Choroid plexus epithelial cell (primary cell): Measurements from ENCODE around the gene GTPBP1.

Source experiments
- DNase-seq: peaks from one replicate; pipeline ENCODE4 v3.0.0-alpha.2; 2010; ENCODE audit warnings: low read depth
- H3K4me3 ChIP-seq: 2 replicates; pipeline ENCODE4 v1.5.1; 2011; ENCODE audit warnings: low read depth, mild to moderate bottlenecking, control low read depth, low read length, moderate library complexity
- TF ChIP-seq, protein P1 (sequence below): conservative IDR thresholded peaks from 2 replicates; pipeline ENCODE4 v1.5.1; 2011; ENCODE audit warnings: low read depth, mild to moderate bottlenecking, control low read depth, inconsistent platforms, low read length, moderate library complexity

Gene GTPBP1

GRCh38 chr22:38739300-38740055, 33.7 kb downstream of the GTPBP1 start:
- no peak for DNase-seq
- H3K4me3 ChIP-seq, result no peak overlapping the region

DNA sequence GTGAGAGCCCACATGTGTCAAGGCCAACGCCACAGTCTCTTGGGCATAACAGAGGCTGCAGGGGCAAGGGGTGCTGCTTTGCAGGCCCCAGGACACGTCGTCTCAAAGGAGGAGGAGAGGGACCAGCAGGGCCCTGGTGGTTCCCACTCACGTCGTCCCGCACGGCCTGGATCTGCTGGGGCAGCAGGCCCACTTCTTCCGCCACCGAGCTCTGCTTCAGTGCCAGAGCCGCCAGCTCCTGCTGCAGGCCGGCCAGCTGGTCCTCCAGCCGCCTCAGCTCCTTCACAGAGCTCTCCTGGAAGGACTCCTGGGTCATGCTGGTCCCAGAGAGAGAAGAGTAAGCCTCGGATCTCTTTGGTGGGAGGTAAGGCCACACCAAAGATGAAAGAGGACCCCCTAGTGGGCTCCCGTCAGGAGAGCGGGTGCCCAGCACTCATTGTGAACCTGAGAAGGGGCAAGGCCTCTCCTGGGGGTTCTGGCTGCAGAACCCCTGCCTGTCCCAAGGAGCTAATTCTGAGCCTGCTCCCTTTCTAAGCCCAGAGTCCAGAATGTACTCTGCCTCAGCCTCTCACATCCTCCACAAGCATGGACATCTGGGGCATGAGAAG, 34.5 kb downstream of the GTPBP1 start:
- TF ChIP-seq, protein P1, sequence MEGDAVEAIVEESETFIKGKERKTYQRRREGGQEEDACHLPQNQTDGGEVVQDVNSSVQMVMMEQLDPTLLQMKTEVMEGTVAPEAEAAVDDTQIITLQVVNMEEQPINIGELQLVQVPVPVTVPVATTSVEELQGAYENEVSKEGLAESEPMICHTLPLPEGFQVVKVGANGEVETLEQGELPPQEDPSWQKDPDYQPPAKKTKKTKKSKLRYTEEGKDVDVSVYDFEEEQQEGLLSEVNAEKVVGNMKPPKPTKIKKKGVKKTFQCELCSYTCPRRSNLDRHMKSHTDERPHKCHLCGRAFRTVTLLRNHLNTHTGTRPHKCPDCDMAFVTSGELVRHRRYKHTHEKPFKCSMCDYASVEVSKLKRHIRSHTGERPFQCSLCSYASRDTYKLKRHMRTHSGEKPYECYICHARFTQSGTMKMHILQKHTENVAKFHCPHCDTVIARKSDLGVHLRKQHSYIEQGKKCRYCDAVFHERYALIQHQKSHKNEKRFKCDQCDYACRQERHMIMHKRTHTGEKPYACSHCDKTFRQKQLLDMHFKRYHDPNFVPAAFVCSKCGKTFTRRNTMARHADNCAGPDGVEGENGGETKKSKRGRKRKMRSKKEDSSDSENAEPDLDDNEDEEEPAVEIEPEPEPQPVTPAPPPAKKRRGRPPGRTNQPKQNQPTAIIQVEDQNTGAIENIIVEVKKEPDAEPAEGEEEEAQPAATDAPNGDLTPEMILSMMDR, result no peak
- no peak for DNase-seq
- no peak overlapping the region for H3K4me3 ChIP-seq

More at GRCh38 chr22:38739300-38740055, 33.7 kb downstream of the GTPBP1 start:
- TF ChIP-seq, protein P1, result no peak

DNA sequence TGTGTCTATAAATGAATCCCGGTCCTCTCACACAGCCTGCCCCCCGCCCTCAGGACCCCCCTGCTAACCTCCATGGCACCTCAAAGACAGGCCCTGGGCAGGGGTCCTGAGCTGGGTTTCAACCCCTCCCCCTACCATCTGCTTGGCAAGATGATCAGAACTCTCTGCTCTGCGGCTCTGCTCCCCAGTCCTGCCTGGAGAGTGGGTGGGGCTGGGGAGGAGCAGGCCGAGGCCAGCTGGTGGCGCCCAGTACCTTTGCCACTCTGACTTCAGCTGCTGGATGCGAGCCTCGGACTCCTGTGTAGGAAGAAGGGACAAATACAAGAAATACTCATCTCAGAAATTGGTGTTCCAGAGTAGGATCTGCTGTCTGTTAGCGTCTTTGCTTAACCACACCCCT, 35.0 kb downstream of the GTPBP1 start:
- H3K4me3 ChIP-seq, result no peak overlapping the region

DNA sequence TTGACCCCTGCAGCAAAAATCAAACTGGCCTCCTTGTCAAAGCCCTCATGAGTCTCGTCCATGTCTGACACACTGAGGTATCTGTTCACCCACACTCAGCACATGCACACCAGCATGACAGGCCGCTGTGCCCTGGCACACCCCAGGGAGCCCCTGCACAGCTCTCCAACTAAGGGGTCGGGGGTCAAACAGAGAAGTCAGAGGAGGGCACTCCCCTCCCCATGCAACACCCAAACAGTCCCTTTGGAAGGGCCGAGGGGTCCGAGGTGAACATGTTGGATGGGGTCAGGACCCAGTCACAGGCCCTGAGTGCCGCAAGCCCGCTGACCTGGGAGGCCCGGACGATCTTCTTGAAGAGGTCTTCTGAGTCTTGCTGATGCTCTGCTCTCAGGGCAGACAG, 35.4 kb downstream of the GTPBP1 start:
- TF ChIP-seq, protein P1, result no peak
- H3K4me3 ChIP-seq, result no peak overlapping the region
- no peak for DNase-seq

More for the DNA sequence above, 35.0 kb downstream of the GTPBP1 start:
- TF ChIP-seq, protein P1, result no peak
- DNase-seq, result no peak

- no peak overlapping the region for H3K4me3 ChIP-seq
- TF ChIP-seq, protein P1, result no peak
These were observed 35.8 kb downstream of the GTPBP1 start for GRCh38 chr22:38741576-38741975.

GRCh38 chr22:38742176-38742942, 36.6 kb downstream of the GTPBP1 start:
- no peak for DNase-seq
- H3K4me3 ChIP-seq, result no peak overlapping the region
- TF ChIP-seq, protein P1, result no peak

More at GRCh38 chr22:38741576-38741975, 35.8 kb downstream of the GTPBP1 start:
- DNase-seq, result no peak
